CD8-positive, alpha-beta memory T cell (primary cell): ENCODE measurements around the gene C5. TPM values are rescaled to one million over a fixed set of nuclear protein-coding genes. Genes with fewer than 3 reads are reported as not detected.

ENCODE experiments used
- CTCF ChIA-PET: fragments of 350-600 bp; sonication (Branson Sonifier 250); formaldehyde crosslinking; loops from one replicate; lab custom pipeline; 2021; ENCODE audit warnings: antibody characterized with exemption; lab: Charles Lee
- POLR2A ChIA-PET: fragments of 350-600 bp; sonication (Branson Sonifier 250); formaldehyde crosslinking; loops from one replicate; lab custom pipeline; 2021; ENCODE audit warnings: antibody characterized with exemption; lab: Charles Lee
- DNase-seq, 5 donors: peaks; one replicate each; pipeline versions ENCODE4 v3.0.0 to v3.0.0-alpha.2; 2020 to 2022; ENCODE audit warnings: mixed read lengths in 1 of 5
- H3K27ac ChIP-seq: one replicate; pipeline ENCODE4 v1.7.0; 2013; ENCODE audit warnings: low read depth, mild to moderate bottlenecking, low read length, moderate library complexity
- H3K27me3 ChIP-seq: 2 replicates; pipeline ENCODE4 v1.7.0; 2013; ENCODE audit warnings: low read length, mild to moderate bottlenecking; ENCODE audit not compliant: insufficient read depth, poor library complexity, severe bottlenecking
- H3K36me3 ChIP-seq: 2 replicates; pipeline ENCODE4 v1.7.0; 2013; ENCODE audit warnings: mild to moderate bottlenecking, low read length, moderate library complexity; ENCODE audit not compliant: insufficient read depth
- H3K4me1 ChIP-seq: 2 replicates; pipeline ENCODE4 v1.7.0; 2013; ENCODE audit warnings: mild to moderate bottlenecking, low read length, moderate library complexity; ENCODE audit not compliant: insufficient read depth
- H3K4me3 ChIP-seq: 2 replicates; pipeline ENCODE4 v1.7.0; 2013; ENCODE audit warnings: mild to moderate bottlenecking, low read length
- H3K9me3 ChIP-seq: 2 replicates; pipeline ENCODE4 v1.7.0; 2013; ENCODE audit warnings: mild to moderate bottlenecking, low read length
- H3K27ac Mint-ChIP-seq, 8 donors: one replicate each; pipeline ENCODE4 v1.8.0; 2020 to 2021; ENCODE audit warnings: mixed read lengths in 8 of 8, mild to moderate bottlenecking in 6 of 8, inconsistent platforms in 3 of 8, moderate library complexity in 3 of 8
- H3K27me3 Mint-ChIP-seq, 2 donors: one replicate each; pipeline ENCODE4 v1.8.0; 2020 to 2021; ENCODE audit warnings: mixed read lengths in 2 of 2, mild to moderate bottlenecking in 1 of 2, moderate library complexity in 1 of 2
- H3K36me3 Mint-ChIP-seq, 3 donors: one replicate each; pipeline ENCODE4 v1.8.0; 2020 to 2021; ENCODE audit warnings: mixed read lengths in 3 of 3, inconsistent platforms in 1 of 3, mild to moderate bottlenecking in 1 of 3
- H3K4me1 Mint-ChIP-seq, 3 donors: one replicate each; pipeline ENCODE4 v1.8.0; 2020 to 2021; ENCODE audit warnings: mixed read lengths in 3 of 3, inconsistent platforms in 1 of 3, mild to moderate bottlenecking in 1 of 3
- H3K4me3 Mint-ChIP-seq, 7 donors: one replicate each; pipeline ENCODE4 v1.8.0; 2020 to 2021; ENCODE audit warnings: mixed read lengths in 7 of 7, mild to moderate bottlenecking in 6 of 7, moderate library complexity in 4 of 7, inconsistent platforms in 2 of 7
- H3K9me3 Mint-ChIP-seq, 5 donors: one replicate each; pipeline ENCODE4 v1.8.0; 2020 to 2022; ENCODE audit warnings: mixed read lengths in 5 of 5, mild to moderate bottlenecking in 3 of 5, moderate library complexity in 2 of 5, inconsistent platforms in 1 of 5
- polyA plus RNA-seq: library from polyadenylated mRNA; unstranded; fragments of 300-500 nt; fragmentation: Illumina TruSeq; gene quantifications from one replicate; pipeline ENCODE4 v1.2.3, GENCODE V29; 2021
- total RNA-seq, 2 experiments: library from RNA; stranded (reverse); gene quantifications; one replicate each; pipeline ENCODE4 v1.2.3, GENCODE V29; 2021

Gene C5
- total and polyA plus RNA-seq, 3 experiments from 2014 or later = 1.1 to 1.3 TPM; not detected in 1

DNA sequence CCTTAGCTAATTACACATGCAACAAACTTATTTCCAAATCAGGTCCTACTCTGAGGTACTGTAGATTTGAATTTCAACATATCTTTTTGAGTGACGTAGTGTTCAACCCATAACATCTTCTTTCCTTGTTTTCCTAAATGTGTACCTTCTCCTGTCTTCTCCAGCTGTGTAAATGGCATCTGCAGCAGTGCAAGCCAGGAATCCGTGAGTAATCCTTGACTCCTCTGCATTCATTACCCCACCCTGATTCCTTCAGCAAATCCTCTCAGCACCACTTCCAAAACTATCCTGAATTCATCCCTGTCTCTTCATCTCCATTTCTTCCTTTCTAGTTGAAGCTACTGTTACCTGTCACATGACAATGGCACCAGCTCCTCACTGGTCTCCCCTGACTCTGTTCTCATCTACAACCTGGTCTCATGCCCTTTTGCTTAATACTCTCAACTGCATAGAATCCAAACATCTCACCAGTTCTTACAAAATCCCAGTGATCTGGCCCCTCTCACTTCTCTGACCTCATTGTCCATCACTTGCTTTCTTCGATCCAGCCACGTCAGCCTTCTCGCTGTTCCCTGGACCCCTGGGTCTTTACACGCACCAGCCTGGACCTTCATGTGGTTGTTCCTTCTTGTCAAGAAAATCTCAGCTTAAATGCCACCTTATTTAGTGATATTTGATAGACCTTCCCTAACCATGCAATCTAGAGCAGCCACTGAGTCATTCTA is 108.9 kb downstream of the C5 start:
- peak overlapping the region in 3 of 8 donors; percentile 21 to 89 (median 48) for H3K27ac Mint-ChIP-seq
- Histone ChIP-seq H3K27me3 (no peaks in the 10 kb centered on the region), H3K36me3 (no peaks in the 10 kb centered on the region), H3K27ac (no peak overlapping the region), H3K4me1 (peaks cover 18% of the 10 kb centered on the region), H3K9me3 (no peaks in the 10 kb centered on the region), H3K4me3 (no peak overlapping the region)
- no peaks in the 10 kb centered on the region for H3K36me3 Mint-ChIP-seq
- POLR2A ChIA-PET = interaction anchor here (0.6 kb wide), 2 partner anchors 12 to 45 kb away, joined by 3 to 7 read pairs; no protein-coding TSS in a partner anchor
- H3K9me3 Mint-ChIP-seq = no peaks in the 10 kb centered on the region
- DNase-seq = no peak
- no peak overlapping the region for H3K4me3 Mint-ChIP-seq
- no peaks in the 10 kb centered on the region for H3K27me3 Mint-ChIP-seq
- CTCF ChIA-PET = interaction anchor here (1.3 kb wide), 1 partner anchor 71 kb away, joined by 4 read pairs; no protein-coding TSS in a partner anchor
- H3K4me1 Mint-ChIP-seq = peaks cover 10 to 13% (median 12%) of the 10 kb centered on the region in 3 donors

DNA sequence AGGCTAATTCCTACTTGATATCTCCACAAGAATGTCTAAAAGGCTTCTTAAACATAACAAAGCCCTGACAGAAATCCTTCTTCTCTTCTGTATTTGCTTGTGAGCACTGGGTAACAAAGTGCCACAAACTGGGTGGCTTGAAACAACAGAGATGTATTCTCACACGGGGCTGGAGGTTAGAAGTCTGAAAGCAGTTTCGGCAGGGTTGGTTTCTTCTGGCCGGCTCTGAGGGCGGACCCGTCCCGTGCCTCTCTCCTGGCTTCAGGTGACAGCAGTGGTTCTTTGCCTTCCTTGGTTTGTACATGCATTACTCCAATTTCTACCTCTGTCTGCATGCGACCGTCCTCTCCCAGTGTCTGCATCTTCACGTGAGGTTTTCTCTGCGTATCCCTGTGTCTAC is 109.5 kb downstream of the C5 start:
- ChIA-PET CTCF (interaction anchor here (1.3 kb wide), 1 partner anchor 71 kb away, joined by 4 read pairs; no protein-coding TSS in a partner anchor), POLR2A (interaction anchor here (0.6 kb wide), 1 partner anchor 12 kb away, joined by 3 read pairs; no protein-coding TSS in a partner anchor)
- Histone ChIP-seq H3K36me3 (no peaks in the 10 kb centered on the region), H3K27ac (no peak overlapping the region), H3K4me1 (peaks cover 24% of the 10 kb centered on the region), H3K9me3 (no peaks in the 10 kb centered on the region), H3K4me3 (no peak overlapping the region), H3K27me3 (no peaks in the 10 kb centered on the region)
- Mint-ChIP-seq H3K9me3 (no peaks in the 10 kb centered on the region), H3K27ac (no peak overlapping the region), H3K36me3 (no peaks in the 10 kb centered on the region), H3K4me3 (no peak overlapping the region), H3K27me3 (no peaks in the 10 kb centered on the region), H3K4me1 (peaks cover 16 to 19% (median 18%) of the 10 kb centered on the region in 3 donors)
- DNase-seq = no peak

DNA sequence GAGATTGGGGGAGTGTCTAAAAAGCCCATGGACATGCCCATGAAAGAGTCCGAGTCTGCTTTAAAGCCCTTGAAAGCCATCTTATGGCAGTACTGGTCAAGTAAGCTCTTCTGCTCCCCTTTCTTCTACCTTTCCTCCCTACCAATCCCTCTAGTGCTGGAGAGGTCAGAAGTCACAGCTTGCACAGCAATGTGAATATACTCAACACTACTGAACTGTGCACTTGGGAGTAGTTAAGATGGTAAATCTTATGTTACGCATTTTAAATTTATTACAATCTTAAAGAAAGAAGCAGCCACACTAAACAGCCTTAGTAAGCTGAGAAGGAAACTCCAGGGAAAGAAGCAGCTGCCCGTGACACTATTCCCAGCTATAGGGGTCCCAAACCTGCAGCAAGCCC is 111.2 kb downstream of the C5 start:
- Histone ChIP-seq H3K4me3 (no peak overlapping the region), H3K36me3 (no peaks in the 10 kb centered on the region), H3K4me1 (peaks cover 41% of the 10 kb centered on the region), H3K27me3 (no peaks in the 10 kb centered on the region), H3K27ac (no peak overlapping the region), H3K9me3 (no peaks in the 10 kb centered on the region)
- no peak for DNase-seq
- CTCF ChIA-PET = interaction anchor here (0.9 to 20.8 kb wide), 5 partner anchors 8 to 67 kb away, joined by 3 to 363 read pairs (median 4); partner anchors contain the start of gene PHF19
- POLR2A ChIA-PET = interaction anchor here (0.8 kb wide), 1 partner anchor 58 kb away, joined by 3 read pairs; no protein-coding TSS in a partner anchor
- Mint-ChIP-seq H3K4me1 (peaks cover 31 to 35% (median 33%) of the 10 kb centered on the region in 3 donors), H3K27ac (peak overlapping the region in 2 of 8 donors; percentile 86 to 88), H3K27me3 (no peaks in the 10 kb centered on the region), H3K36me3 (no peaks in the 10 kb centered on the region), H3K9me3 (no peaks in the 10 kb centered on the region), H3K4me3 (no peak overlapping the region)

DNA sequence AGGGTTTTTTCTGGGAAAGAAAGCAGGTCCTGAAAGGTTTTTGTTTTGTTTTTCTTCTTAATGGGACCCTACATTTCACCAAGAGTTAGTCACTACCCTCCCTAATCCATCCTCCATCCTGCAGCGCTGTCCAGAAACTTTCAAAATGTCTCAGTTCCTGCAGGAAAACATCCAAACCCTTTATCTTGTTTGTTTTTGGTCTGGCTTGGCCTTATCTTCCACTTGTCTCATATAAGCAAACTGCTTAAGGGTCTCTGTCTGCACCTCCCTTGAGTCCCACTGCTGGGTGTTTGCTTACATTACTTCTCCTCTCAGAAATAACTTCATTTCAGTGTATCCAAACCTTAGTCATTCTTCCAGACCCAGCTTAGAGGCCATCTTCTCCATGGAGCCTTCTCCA is 112.5 kb downstream of the C5 start:
- Histone ChIP-seq H3K27me3 (no peaks in the 10 kb centered on the region), H3K4me3 (no peak overlapping the region), H3K9me3 (no peaks in the 10 kb centered on the region), H3K27ac (peak overlapping the region; percentile 34), H3K4me1 (peaks cover 54% of the 10 kb centered on the region), H3K36me3 (no peaks in the 10 kb centered on the region)
- no peak for DNase-seq
- CTCF ChIA-PET = interaction anchor here (0.8 to 20.8 kb wide), 9 partner anchors 15 to 158 kb away, joined by 4 to 363 read pairs (median 6); partner anchors contain the start of gene PHF19
- H3K27ac Mint-ChIP-seq = peak overlapping the region in 7 of 8 donors; percentile 36 to 95 (median 86)
- H3K36me3 Mint-ChIP-seq = no peaks in the 10 kb centered on the region
- H3K9me3 Mint-ChIP-seq = no peaks in the 10 kb centered on the region
- no peaks in the 10 kb centered on the region for H3K27me3 Mint-ChIP-seq
- peaks cover 44 to 48% (median 44%) of the 10 kb centered on the region in 3 donors for H3K4me1 Mint-ChIP-seq
- POLR2A ChIA-PET = interaction anchor here (0.9 kb wide), 2 partner anchors 11 to 42 kb away, joined by 3 to 4 read pairs; partner anchors contain the start of gene TRAF1
- no peak overlapping the region for H3K4me3 Mint-ChIP-seq

DNA sequence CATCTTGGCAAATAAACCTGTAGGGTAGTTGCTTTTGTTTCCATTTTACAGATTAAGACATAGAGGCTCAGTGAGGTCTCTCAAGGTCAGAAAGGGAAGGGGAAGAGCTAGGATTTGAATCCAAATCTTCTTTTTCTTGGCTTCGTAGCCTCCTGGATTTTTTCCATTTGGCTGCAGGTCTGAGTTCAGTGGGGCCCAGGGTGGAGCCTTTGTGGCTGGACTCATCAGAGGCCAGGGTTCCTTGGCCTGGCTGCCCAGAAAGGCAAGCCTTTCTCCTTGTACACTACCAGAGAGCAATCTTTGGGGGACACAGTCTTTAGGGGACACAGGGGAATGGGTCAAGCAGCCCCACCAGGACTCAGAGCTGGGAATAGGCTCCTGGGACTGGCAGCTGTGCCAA is 112.9 kb downstream of the C5 start:
- Mint-ChIP-seq H3K4me3 (no peak overlapping the region), H3K4me1 (peaks cover 49 to 52% (median 49%) of the 10 kb centered on the region in 3 donors), H3K27ac (peak overlapping the region; percentile 88 to 96 (median 92)), H3K9me3 (no peaks in the 10 kb centered on the region), H3K27me3 (no peaks in the 10 kb centered on the region), H3K36me3 (no peaks in the 10 kb centered on the region)
- no peak overlapping the region for H3K4me3 ChIP-seq
- H3K4me1 ChIP-seq = peaks cover 59% of the 10 kb centered on the region
- peak overlapping the region; percentile 21 for H3K27ac ChIP-seq
- ChIA-PET POLR2A (interaction anchor here (0.6 to 2.1 kb wide), 7 partner anchors 10 to 144 kb away, joined by 3 to 10 read pairs (median 4); partner anchors contain the start of genes FBXW2 and TRAF1), CTCF (interaction anchor here (0.8 to 20.8 kb wide), 16 partner anchors 15 to 230 kb away, joined by 3 to 363 read pairs (median 6); partner anchors contain the start of gene PHF19)
- H3K9me3 ChIP-seq = no peaks in the 10 kb centered on the region
- no peaks in the 10 kb centered on the region for H3K36me3 ChIP-seq
- DNase-seq = no peak
- no peaks in the 10 kb centered on the region for H3K27me3 ChIP-seq

DNA sequence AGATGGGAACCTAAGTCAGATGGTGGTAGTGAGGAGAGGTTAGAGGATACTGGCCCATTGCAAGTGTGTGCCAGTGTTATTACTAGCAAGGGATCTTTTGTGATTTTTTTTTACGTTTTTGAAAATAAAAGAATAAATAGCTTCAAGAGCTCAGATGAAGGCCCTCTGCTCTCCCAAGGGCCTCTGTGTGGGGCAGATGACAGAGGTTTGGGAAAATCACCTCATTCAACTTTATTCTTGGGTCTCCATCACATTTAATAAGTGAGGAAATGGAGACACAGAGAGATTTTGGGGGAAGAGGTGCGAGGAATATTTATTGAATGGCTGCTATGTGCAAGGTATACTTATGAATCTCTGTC is 113.3 kb downstream of the C5 start:
- H3K4me3 ChIP-seq = no peak overlapping the region
- DNase-seq = no peak
- H3K4me3 Mint-ChIP-seq = peak overlapping the region in 5 of 7 donors; percentile 38 to 85 (median 60)
- no peaks in the 10 kb centered on the region for H3K36me3 Mint-ChIP-seq
- H3K27me3 Mint-ChIP-seq = no peaks in the 10 kb centered on the region
- H3K27ac ChIP-seq = peak overlapping the region; percentile 21
- no peaks in the 10 kb centered on the region for H3K27me3 ChIP-seq
- H3K4me1 ChIP-seq = peaks cover 62% of the 10 kb centered on the region
- H3K9me3 Mint-ChIP-seq = no peaks in the 10 kb centered on the region
- H3K4me1 Mint-ChIP-seq = peaks cover 52 to 56% (median 53%) of the 10 kb centered on the region in 3 donors
- no peaks in the 10 kb centered on the region for H3K36me3 ChIP-seq
- ChIA-PET CTCF (interaction anchor here (0.8 to 20.8 kb wide), 19 partner anchors 14 to 229 kb away, joined by 3 to 363 read pairs (median 6); partner anchors contain the start of genes FBXW2 and PHF19), POLR2A (interaction anchor here (0.6 to 2.1 kb wide), 10 partner anchors 33 to 144 kb away, joined by 3 to 12 read pairs (median 6); partner anchors contain the start of gene FBXW2)
- H3K9me3 ChIP-seq = no peaks in the 10 kb centered on the region
- peak overlapping the region; percentile 88 to 96 (median 92) for H3K27ac Mint-ChIP-seq

GRCh38 chr9:120936011-120936763 is 113.9 kb downstream of the C5 start:
- no peaks in the 10 kb centered on the region for H3K27me3 ChIP-seq
- CTCF ChIA-PET = interaction anchor here (0.9 to 20.8 kb wide), 22 partner anchors 9 to 229 kb away, joined by 3 to 363 read pairs (median 5); partner anchors contain the start of genes FBXW2, PHF19 and TRAF1
- peak overlapping the region; percentile 52 for H3K27ac ChIP-seq
- H3K9me3 Mint-ChIP-seq = no peaks in the 10 kb centered on the region
- H3K9me3 ChIP-seq = no peaks in the 10 kb centered on the region
- peak overlapping the region; percentile 10 for H3K4me3 ChIP-seq
- no peaks in the 10 kb centered on the region for H3K36me3 Mint-ChIP-seq
- H3K4me1 ChIP-seq = peaks cover 68% of the 10 kb centered on the region
- peak overlapping the region; percentile 88 to 96 (median 92) for H3K27ac Mint-ChIP-seq
- peaks cover 58 to 62% (median 58%) of the 10 kb centered on the region in 3 donors for H3K4me1 Mint-ChIP-seq
- peak; percentile 78 to 90 (median 85) for DNase-seq
- H3K36me3 ChIP-seq = no peaks in the 10 kb centered on the region
- H3K4me3 Mint-ChIP-seq = peak overlapping the region; percentile 3 to 85 (median 60)
- H3K27me3 Mint-ChIP-seq = no peaks in the 10 kb centered on the region
- POLR2A ChIA-PET = interaction anchor here (1.0 to 2.1 kb wide), 12 partner anchors 14 to 143 kb away, joined by 3 to 12 read pairs (median 4); partner anchors contain the start of gene FBXW2
